Fibroblast of villous mesenchyme (primary cell): Measurements from ENCODE around the gene VNN1. TPM values are rescaled to one million over a fixed set of nuclear protein-coding genes. Genes with fewer than 3 reads are reported as not detected.
"Not testable (repeated sequence)": the region's sequence is repeated elsewhere in the genome, so short reads cannot be mapped to it uniquely, and the experiment has no call there.

Experiments
- DNase-seq: peaks from one replicate; pipeline ENCODE4 v3.0.0-alpha.2; 2010; ENCODE audit warnings: low read depth
- H3K4me3 ChIP-seq: 2 replicates; pipeline ENCODE4 v1.5.1; 2011; ENCODE audit warnings: low read depth, mild to moderate bottlenecking, low read length
- CTCF ChIP-seq: IDR thresholded peaks from 2 replicates; pipeline ENCODE4 v1.5.1; 2012; ENCODE audit warnings: low read depth, mild to moderate bottlenecking, low read length; ENCODE audit not compliant: insufficient read depth
- total RNA-seq: library from RNA; depleted of rRNA; stranded (reverse); fragments of >200 nt; gene quantifications from 2 replicates; pipeline ENCODE4 v1.2.3, GENCODE V29; 2012

Gene VNN1
- total RNA-seq, 1 donor, result under 0.01 TPM

DNA sequence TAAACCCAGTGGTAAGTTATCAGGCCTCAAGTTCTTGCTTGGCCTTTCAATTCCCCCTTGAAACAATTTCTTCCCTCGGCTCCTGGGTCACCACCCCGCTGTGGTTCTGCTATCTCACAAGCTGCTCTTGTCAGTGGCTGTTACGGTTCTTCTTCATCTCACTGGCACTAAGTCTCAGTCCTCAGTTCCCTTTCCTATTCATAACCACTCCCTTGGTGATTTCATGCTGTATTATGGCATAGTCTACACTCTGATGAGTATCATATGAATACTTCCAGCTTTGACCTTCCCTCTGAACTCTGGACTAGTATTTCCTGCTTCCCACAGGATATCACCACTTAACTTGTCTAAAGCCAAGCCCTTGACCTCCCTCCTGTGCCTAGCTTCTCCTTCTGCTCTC is 62.8 kb downstream of the VNN1 start:
- DNase-seq, result no peak
- TF ChIP-seq CTCF, result no peak
- H3K4me3 ChIP-seq, result no peak overlapping the region

GRCh38 chr6:132650429-132650828 is 63.4 kb downstream of the VNN1 start:
- no peak overlapping the region for H3K4me3 ChIP-seq
- no peak for TF ChIP-seq CTCF

DNA sequence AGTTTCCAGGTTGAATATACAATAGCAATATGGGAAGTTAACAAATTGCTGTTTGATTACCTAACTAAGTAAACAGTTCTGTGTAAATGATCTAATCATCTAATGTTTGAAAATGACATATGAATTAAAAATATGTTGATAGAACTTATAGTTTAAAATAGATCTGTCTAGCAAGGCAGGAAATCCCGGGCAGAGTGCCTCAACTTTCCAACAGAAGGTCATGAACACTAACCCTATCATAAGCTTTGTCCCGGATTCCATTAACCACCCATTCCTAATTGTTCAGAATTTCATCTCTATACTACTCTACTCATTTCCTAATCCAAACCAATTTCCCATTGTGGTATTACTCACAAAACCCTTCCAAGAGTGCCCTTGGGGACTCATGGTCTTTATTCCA is 65.0 kb downstream of the VNN1 start:
- no peak overlapping the region for H3K4me3 ChIP-seq
- DNase-seq, result no peak
- no peak for TF ChIP-seq CTCF

More at GRCh38 chr6:132650429-132650828, 63.4 kb downstream of the VNN1 start:
- peak; percentile 2 for DNase-seq

- DNase-seq, result peak; percentile 67
- TF ChIP-seq CTCF, result no peak
- no peak overlapping the region for H3K4me3 ChIP-seq
Observed at GRCh38 chr6:132648356-132648755, 65.5 kb downstream of the VNN1 start.

- H3K4me3 ChIP-seq, result no peak overlapping the region
- DNase-seq, result no peak
- TF ChIP-seq CTCF, result no peak
Observed at GRCh38 chr6:132643547-132643946, 70.3 kb downstream of the VNN1 start.

DNA sequence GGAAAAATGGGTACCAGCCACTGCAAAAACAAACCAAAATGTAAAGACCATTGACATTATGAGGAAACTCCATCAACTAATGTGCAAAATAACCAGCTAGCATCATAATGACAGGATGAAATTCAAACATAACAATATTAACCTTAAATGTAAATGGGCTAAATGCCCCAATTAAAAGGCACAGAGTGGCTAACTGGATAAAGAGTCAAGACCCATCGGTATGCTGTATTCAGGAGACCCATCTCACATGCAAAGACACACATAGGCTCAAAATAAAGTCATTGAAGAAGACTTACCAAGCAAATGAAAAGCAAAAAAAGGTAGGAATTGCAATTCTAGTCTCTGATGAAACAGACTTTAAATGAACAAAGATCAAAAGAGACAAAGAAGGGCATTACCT is 76.7 kb downstream of the VNN1 start:
- not testable (repeated sequence) for H3K4me3 ChIP-seq, DNase-seq

GRCh38 chr6:132635906-132636305 is 77.9 kb downstream of the VNN1 start:
- not testable (repeated sequence) for DNase-seq, H3K4me3 ChIP-seq

- not testable (repeated sequence) for DNase-seq, H3K4me3 ChIP-seq
Observed at GRCh38 chr6:132635288-132635687, 78.6 kb downstream of the VNN1 start.

- no peak overlapping the region for H3K4me3 ChIP-seq
- DNase-seq, result no peak
- no peak for TF ChIP-seq CTCF
Observed at GRCh38 chr6:132634796-132635195, 79.1 kb downstream of the VNN1 start.
